B cell (primary cell): ENCODE data around the gene TTLL1. TPM values are rescaled to one million over a fixed set of nuclear protein-coding genes. Genes with fewer than 3 reads are reported as not detected.

Source experiments
- ATAC-seq: fragments of 200-7000 bp; cut with Tn5 transposase; one replicate; pipeline ENCODE4 v1.10.0; 2021; ENCODE audit warnings: low read depth, mild to moderate bottlenecking, moderate number of reproducible peaks, moderate library complexity
- CTCF ChIA-PET: fragments of 350-600 bp; sonication (Branson Sonifier 250); formaldehyde crosslinking; loops from one replicate; lab custom pipeline; 2021; ENCODE audit warnings: antibody characterized with exemption, inconsistent platforms; lab: Charles Lee
- POLR2A ChIA-PET: fragments of 350-600 bp; sonication (Branson Sonifier 250); formaldehyde crosslinking; loops from one replicate; lab custom pipeline; 2021; ENCODE audit warnings: antibody characterized with exemption; lab: Charles Lee
- DNase-seq: peaks from one replicate; pipeline ENCODE4 v3.0.0; 2013
- H2AFZ ChIP-seq: 2 replicates; pipeline ENCODE4 v1.6.1; 2012; ENCODE audit warnings: mild to moderate bottlenecking, low read depth, low read length; ENCODE audit not compliant: insufficient read depth, poor library complexity, severe bottlenecking
- H3K27ac ChIP-seq, 2 donors: 1 replicate in 1 of 2; 2 replicates in 1 of 2; pipeline ENCODE4 v1.5.1; 2012 to 2013; ENCODE audit warnings: low read length in 2 of 2, mild to moderate bottlenecking in 2 of 2, moderate library complexity in 1 of 2
- H3K27me3 ChIP-seq, 4 experiments: fragments of 200-600 bp in 1 of 4; sonication (generic) in 1 of 4; replicated peaks in 1 of 4; 1 replicate in 2 of 4; 2 replicates in 2 of 4; pipeline versions ENCODE4 v1.6.1 to v1.7.0; 2013 to 2016; ENCODE audit warnings: low read length in 3 of 4, mild to moderate bottlenecking in 2 of 4, mixed read lengths in 1 of 4, moderate library complexity in 1 of 4; ENCODE audit not compliant: insufficient read depth in 4 of 4, control insufficient read depth in 3 of 4; ENCODE audit errors: control extremely low read depth in 1 of 4
- H3K36me3 ChIP-seq, 2 experiments: replicated peaks in 1 of 2; 1 replicate in 1 of 2; 2 replicates in 1 of 2; pipeline versions ENCODE4 v1.6.1 to v1.7.1; 2013; ENCODE audit warnings: low read length in 1 of 2; ENCODE audit not compliant: insufficient read depth in 2 of 2, control insufficient read depth in 1 of 2; ENCODE audit errors: control extremely low read depth in 1 of 2, extremely low read depth in 1 of 2
- H3K4me1 ChIP-seq, 2 donors: fragments of 200-600 bp in 1 of 2; sonication (generic) in 1 of 2; 1 replicate in 1 of 2; 2 replicates in 1 of 2; pipeline versions ENCODE4 v1.5.1 to v1.6.1; 2013 to 2017; ENCODE audit warnings: low read length in 2 of 2; ENCODE audit not compliant: control insufficient read depth in 2 of 2, insufficient read depth in 2 of 2
- H3K4me2 ChIP-seq: replicated peaks from 2 replicates; pipeline ENCODE3; 2012; ENCODE audit warnings: mild to moderate bottlenecking, low read depth, low read length; ENCODE audit not compliant: poor library complexity, severe bottlenecking
- H3K4me3 ChIP-seq, 5 experiments: fragments of 200-600 bp in 1 of 5; sonication (generic) in 1 of 5; 1 replicate in 3 of 5; 2 replicates in 2 of 5; pipeline versions ENCODE4 v1.5.1 to v1.7.0; 2011 to 2016; ENCODE audit warnings: low read length in 4 of 5, mild to moderate bottlenecking in 4 of 5, low read depth in 2 of 5, control low read depth in 1 of 5, moderate library complexity in 1 of 5; ENCODE audit not compliant: insufficient read depth in 1 of 5; ENCODE audit errors: control extremely low read depth in 1 of 5, extremely low read depth in 1 of 5
- H3K79me2 ChIP-seq: fragments of 200-600 bp; sonication (generic); one replicate; pipeline ENCODE4 v1.6.0; 2016; ENCODE audit warnings: low read length; ENCODE audit not compliant: control insufficient read depth, insufficient read depth
- H3K9ac ChIP-seq: fragments of 200-600 bp; sonication (generic); 2 replicates; pipeline ENCODE4 v1.6.1; 2017; ENCODE audit warnings: mild to moderate bottlenecking, low read length, moderate library complexity
- H3K9me3 ChIP-seq, 3 donors: one replicate each; pipeline versions ENCODE4 v1.6.1 to v1.7.1; 2013; ENCODE audit warnings: low read length in 2 of 3; ENCODE audit not compliant: control insufficient read depth in 2 of 3, insufficient read depth in 1 of 3; ENCODE audit errors: control extremely low read depth in 1 of 3
- H4K20me1 ChIP-seq: 2 replicates; pipeline ENCODE4 v1.6.0; 2012; ENCODE audit warnings: mild to moderate bottlenecking, low read length; ENCODE audit not compliant: insufficient read depth, control insufficient read depth, poor library complexity, severe bottlenecking
- H3K27ac Mint-ChIP-seq: one replicate; pipeline ENCODE4 v1.8.0; 2021; ENCODE audit warnings: mixed read lengths
- H3K27me3 Mint-ChIP-seq: one replicate; pipeline ENCODE4 v1.8.0; 2021; ENCODE audit warnings: mixed read lengths
- H3K4me1 Mint-ChIP-seq: one replicate; pipeline ENCODE4 v1.8.0; 2021; ENCODE audit warnings: mixed read lengths
- H3K4me3 Mint-ChIP-seq: one replicate; pipeline ENCODE4 v1.8.0; 2021; ENCODE audit warnings: mixed read lengths
- H3K9me3 Mint-ChIP-seq: one replicate; pipeline ENCODE4 v1.8.0; 2022; ENCODE audit warnings: mixed read lengths; ENCODE audit not compliant: insufficient read depth
- CTCF ChIP-seq: fragments of 200-600 bp; IDR thresholded peaks from one replicate; pipeline ENCODE4 v1.8.0; 2022; ENCODE audit warnings: antibody characterized with exemption, mild to moderate bottlenecking
- EZH2 ChIP-seq: IDR thresholded peaks from 2 replicates; pipeline ENCODE4 v1.6.1; 2012; ENCODE audit warnings: borderline replicate concordance, low read depth, mild to moderate bottlenecking, moderate library complexity, low read length; ENCODE audit not compliant: insufficient read depth, poor library complexity, severe bottlenecking
- WGBS: methylation state at CpG from one replicate; pipeline ENCODE4 v1.1.5; 2013; ENCODE audit warnings: missing lambda C conversion rate; ENCODE audit not compliant: insufficient coverage; 5-methylcytosine and 5-hydroxymethylcytosine counted together
- intact Hi-C: fragments of 100-400 bp; cut with micrococcal nuclease; formaldehyde crosslinking; loops from one replicate; pipeline ENCODE4 v1.10.0; 2022
- polyA plus RNA-seq: library from polyadenylated mRNA; depleted of rRNA; stranded (reverse); fragments of >200 nt; gene quantifications from 2 replicates; pipeline ENCODE4 v1.2.3, GENCODE V29; 2012
- total RNA-seq, 2 donors: library from RNA; stranded (reverse); fragments of 120-200 nt in 1 of 2; gene quantifications; 1 replicate in 1 of 2; 2 replicates in 1 of 2; pipeline versions ENCODE4 v1.2.3 to v1.2.4, GENCODE V29; 2013 to 2022

TTLL1 gene
- total and polyA plus RNA-seq, 2 donors (not counting 1 experiment from before 2014, with no cell fraction given): 3.0 to 3.3 TPM

- peaks cover 0 to 9% of the 10 kb centered on the region in 2 experiments for H3K36me3 ChIP-seq
- Mint-ChIP-seq H3K27me3 (no peaks in the 10 kb centered on the region), H3K4me1 (peaks cover 51% of the 10 kb centered on the region), H3K27ac (peak overlapping the region; percentile 3), H3K9me3 (no peaks in the 10 kb centered on the region), H3K4me3 (no peak overlapping the region)
- H3K27ac ChIP-seq: no peak overlapping the region
- H2AFZ ChIP-seq: no peak overlapping the region
- DNase-seq (no peak), ATAC-seq (no peak)
- TF ChIP-seq CTCF: no peak
- no peak for TF ChIP-seq EZH2
- no peak overlapping the region for H3K4me3 ChIP-seq
- ChIA-PET CTCF (interaction anchor here (0.8 kb wide), 1 partner anchor 20 kb away, joined by 4 read pairs; no protein-coding TSS in a partner anchor), POLR2A (interaction anchor here (0.6 to 0.7 kb wide), 2 partner anchors 30 to 461 kb away, joined by 4 to 13 read pairs; no protein-coding TSS in a partner anchor)
- H3K4me1 ChIP-seq: peaks cover 5 to 25% of the 10 kb centered on the region in 2 donors
- no peak overlapping the region for H3K9ac ChIP-seq
- peaks cover 86% of the 10 kb centered on the region for H4K20me1 ChIP-seq
- 88% methylated on average over 1 of the region's 9 CpGs for WGBS
- peaks cover 0 to 8% (median 4%) of the 10 kb centered on the region in 3 donors for H3K9me3 ChIP-seq
- intact Hi-C loops: no loop called here
- no peak overlapping the region for H3K4me2 ChIP-seq
- peaks cover 93% of the 10 kb centered on the region for H3K79me2 ChIP-seq
- H3K27me3 ChIP-seq: no peaks in the 10 kb centered on the region
These were observed 98.9 kb downstream of the TTLL1 start for GRCh38 chr22:42990131-42990838.

Other genes starting within 250 kb of the TTLL1 start
- 33.2 and 35.2 TPM in 2 replicates for gene ARFGAP3, start 232.1 kb downstream of the TTLL1 start, total RNA-seq
- 10.7 and 16.2 TPM in 2 replicates for gene ARFGAP3, start 232.1 kb downstream of the TTLL1 start, polyA plus RNA-seq
- 59.3 and 60.3 TPM in 2 replicates for gene PACSIN2, start 74.2 kb downstream of the TTLL1 start, total RNA-seq
- 26.9 and 32.5 TPM in 2 replicates for gene PACSIN2, start 74.2 kb downstream of the TTLL1 start, polyA plus RNA-seq
- 1.3 TPM in 2 replicates for gene BIK, start 21.4 kb upstream of the TTLL1 start, total RNA-seq
- 2.7 and 3.0 TPM in 2 replicates for gene BIK, start 21.4 kb upstream of the TTLL1 start, polyA plus RNA-seq
- 10.1 and 10.9 TPM in 2 replicates for gene MCAT, start 54.0 kb upstream of the TTLL1 start, total RNA-seq
- gene MCAT, start 54.0 kb upstream of the TTLL1 start, polyA plus RNA-seq: 8.4 and 16.3 TPM in 2 replicates
- 54.9 and 56.2 TPM in 2 replicates for gene TSPO, start 62.2 kb upstream of the TTLL1 start, total RNA-seq
- gene TSPO, start 62.2 kb upstream of the TTLL1 start, polyA plus RNA-seq: 61.5 and 94.2 TPM in 2 replicates
- gene TTLL12, start 97.7 kb upstream of the TTLL1 start, total RNA-seq: 19.9 and 21.3 TPM in 2 replicates
- 8.5 and 11.0 TPM in 2 replicates for gene TTLL12, start 97.7 kb upstream of the TTLL1 start, polyA plus RNA-seq